Fibroblast of skin of left biceps (primary cell): ENCODE measurements around the gene PRR20G.
"Not testable (repeated sequence)": the region's sequence is repeated elsewhere in the genome, so short reads cannot be mapped to it uniquely, and the experiment has no call there.

Source experiments
- DNase-seq, 2 experiments: peaks; one replicate each; pipeline ENCODE4 v3.0.0-alpha.2; 2013; ENCODE audit warnings: low read depth in 2 of 2

The PRR20G gene

DNA sequence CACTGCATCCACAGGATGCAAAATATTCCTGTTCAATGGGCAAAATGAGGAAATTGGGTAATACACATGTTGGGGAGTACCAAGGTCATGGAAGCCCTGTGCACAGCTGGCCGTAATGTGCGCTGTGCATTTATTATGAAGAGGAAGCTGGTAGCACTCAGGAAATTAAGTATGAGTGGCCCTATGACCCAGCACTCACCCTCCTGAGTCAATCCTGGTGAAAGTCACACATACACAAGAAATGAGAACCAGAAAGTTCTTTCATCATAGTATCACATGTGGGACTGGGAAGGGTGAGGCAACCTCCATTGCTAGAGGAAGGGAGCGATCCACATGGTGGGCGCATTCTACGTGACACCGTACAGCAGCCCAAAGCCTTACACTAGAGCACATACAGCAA is 11.4 kb upstream of the PRR20G start:
- DNase-seq, result no peak

DNA sequence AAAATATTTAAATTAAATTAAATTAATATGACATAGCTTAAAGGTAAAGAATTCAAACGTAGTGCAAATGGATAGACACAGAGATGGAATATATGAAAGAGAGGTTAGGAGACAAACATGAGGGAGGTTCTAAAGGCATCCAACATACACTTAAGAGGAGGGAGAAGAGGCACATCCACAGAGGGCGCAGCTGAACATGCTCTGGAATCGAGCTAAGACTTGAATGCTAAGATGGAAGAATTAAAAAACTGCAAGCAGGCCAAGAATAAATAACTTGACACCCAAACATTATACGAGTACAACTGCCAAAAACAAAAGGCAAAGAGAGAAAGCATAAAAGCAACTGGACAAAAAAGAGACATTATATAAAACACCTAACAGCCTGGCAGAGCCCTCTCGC is 9.1 kb upstream of the PRR20G start:
- no peak for DNase-seq

- DNase-seq, result no peak
Measured at GRCh38 chr3:127296166-127296565, 8.3 kb upstream of the PRR20G start.

DNA sequence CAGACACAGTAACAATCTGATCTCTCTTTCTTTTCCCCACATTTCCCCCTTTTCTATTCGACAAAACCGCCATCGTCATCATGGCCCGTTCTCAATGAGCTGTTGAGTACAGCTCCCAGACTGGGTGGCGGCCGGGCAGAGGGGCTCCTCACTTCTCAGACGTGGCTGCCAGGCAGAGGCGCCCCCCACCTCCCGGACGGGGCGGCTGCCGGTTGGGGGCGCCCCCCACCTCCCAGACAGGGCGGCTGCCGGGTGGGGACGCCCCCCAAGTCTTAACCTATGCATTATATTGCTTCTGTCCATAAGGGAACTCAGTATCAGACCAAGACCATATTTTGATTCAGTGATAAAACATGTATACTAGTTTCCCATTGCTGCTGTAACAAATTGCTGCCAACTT is 5.8 kb upstream of the PRR20G start:
- not testable (repeated sequence) for DNase-seq

- no peak for DNase-seq
Measured at GRCh38 chr3:127291611-127292010, 3.8 kb upstream of the PRR20G start.

DNA sequence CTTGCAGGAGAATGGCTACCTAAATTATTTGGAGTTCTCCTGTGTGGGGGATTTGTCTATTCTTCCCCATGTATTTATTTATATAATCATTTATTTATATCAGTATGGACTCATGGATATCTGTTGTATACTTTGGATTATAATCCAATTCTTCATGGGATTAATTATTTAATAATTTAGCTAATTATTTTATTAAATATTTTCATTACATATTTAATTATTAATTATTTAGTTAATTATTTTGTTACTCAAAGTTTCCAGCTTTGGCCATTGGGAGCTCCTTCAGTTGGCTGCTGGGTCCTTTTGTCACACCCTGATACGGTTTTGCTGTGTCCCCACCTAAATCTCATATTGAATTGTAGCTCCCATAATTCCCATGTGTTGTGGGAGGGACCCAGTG is 3.3 kb upstream of the PRR20G start:
- no peak for DNase-seq

GRCh38 chr3:127289706-127290575 is 2.1 kb upstream of the PRR20G start:
- DNase-seq, result no peak

GRCh38 chr3:127288921-127289705 is 1.3 kb upstream of the PRR20G start:
- DNase-seq, result no peak

- no peak for DNase-seq
Measured at GRCh38 chr3:127288343-127288742, 497 bp upstream of the PRR20G start.

DNA sequence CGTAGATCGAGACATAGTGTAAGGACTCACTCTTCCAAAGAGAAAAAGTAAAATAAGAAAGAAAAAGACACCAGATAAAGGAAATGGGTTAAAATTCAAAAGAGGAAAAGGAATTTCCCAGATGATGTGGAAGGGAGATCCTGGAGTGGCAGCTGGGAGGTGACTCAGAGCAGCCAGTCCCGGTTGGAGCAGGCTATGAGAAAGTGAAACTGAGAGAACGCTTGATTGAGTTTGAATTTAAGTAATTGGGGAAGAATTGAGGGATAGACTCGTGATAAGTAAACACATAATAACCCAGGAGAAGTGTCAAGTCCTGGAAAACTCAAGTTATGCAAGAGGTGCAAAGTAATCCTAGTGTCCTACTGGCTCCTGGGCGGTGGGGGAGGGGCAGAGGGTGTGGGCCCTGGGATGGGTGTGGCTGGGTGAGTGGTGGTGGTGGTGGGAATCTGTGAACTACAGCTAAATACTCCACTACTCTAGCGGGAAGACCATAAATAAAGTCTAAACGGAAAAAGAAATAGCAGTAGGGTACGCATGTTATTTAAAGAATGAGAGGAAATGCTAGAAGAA is 1.2 kb downstream of the PRR20G start:
- DNase-seq, result no peak

- DNase-seq, result no peak
Measured at GRCh38 chr3:127284258-127284657, 3.6 kb downstream of the PRR20G start.

- no peak for DNase-seq
Measured at GRCh38 chr3:127277561-127277960, 10.3 kb downstream of the PRR20G start.

DNA sequence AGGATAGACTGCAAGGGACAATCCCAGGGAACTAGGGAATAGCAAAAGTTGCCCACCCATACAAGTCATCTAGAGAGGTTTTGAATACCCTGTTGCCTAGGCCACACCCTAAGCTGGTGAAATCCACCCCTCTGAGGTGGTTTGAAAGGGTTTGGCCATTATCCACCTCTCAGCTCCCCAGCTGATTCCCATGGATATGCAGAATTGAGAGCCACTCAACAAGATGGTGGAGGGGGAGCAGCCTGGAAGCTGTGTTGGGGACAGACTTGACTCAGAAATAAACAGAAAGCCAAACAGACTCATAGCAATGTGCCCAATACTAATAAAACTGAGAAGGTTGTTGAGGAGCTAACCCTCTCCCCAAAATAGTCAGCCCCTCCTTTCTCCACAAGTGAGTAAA is 10.9 kb downstream of the PRR20G start:
- no peak for DNase-seq

DNA sequence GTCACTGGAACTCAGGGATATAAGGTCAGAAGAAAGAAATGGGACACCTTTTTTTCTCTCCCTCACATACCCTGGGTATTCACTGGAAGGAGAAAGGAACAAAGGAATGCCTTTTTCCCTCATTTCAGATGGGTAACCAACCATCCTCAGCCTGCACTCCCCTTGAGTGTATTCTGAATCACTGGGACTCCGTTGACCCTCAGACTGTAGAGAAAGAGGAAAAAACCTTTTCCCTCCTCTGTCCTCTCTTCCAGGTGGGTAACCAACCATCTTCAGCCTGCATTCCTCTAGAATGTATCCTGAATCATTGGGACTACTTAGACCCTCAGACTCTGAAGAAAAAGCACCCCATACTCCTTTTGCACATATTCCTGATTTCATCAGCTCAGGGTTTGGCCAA is 11.4 kb downstream of the PRR20G start:
- DNase-seq, result no peak

DNA sequence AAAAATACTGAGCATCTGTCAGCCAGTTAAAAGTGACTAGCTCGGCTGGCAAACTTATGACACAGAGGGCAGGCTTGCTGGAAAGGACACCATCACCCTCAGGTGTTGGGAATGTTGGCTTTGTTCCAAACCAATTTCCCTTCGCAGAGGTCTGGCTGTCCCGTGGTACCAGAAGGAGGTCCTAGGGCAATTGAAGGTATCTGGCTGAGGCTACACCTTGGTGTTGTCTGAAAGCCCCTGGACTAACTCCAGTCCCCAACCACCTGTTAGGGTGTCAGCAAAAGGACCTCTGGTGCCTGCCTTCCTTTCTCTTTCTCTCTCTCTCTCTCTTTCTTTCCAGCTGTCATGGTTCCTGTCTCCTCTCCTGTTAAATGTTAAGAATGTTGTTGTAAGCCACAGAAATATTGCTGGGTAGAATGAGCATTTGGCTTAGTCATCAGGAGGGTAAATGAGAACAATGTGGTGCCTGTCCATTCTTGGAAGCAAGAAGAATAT is 12.5 kb downstream of the PRR20G start:
- no peak for DNase-seq

DNA sequence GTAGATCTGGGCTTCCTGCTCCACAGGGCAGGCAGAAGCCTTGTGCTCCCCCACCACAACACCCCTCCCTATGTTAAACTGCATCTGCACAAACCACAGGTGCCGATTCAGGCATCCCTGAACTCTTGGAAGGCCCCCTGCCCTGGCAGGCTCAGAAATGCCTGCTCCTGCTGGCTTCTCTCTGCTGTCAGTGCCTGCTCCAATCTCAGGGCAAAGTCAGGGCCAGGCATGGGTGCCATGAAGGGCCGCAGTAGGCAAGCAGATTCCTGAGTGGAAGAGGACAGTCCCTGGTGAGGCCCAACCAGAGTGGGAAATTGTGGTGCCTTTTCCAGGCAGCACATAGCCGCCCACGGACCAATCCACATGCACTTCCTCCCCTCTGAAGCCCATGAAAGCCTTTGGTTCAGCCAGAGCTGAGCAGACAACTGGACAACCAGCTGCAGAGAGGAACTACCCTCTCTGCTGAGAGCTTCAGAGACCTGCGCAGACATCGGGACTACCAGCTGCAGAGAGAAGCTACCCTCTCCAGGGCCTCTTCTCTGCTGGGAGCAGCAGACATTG is 13.6 kb downstream of the PRR20G start:
- no peak for DNase-seq

DNA sequence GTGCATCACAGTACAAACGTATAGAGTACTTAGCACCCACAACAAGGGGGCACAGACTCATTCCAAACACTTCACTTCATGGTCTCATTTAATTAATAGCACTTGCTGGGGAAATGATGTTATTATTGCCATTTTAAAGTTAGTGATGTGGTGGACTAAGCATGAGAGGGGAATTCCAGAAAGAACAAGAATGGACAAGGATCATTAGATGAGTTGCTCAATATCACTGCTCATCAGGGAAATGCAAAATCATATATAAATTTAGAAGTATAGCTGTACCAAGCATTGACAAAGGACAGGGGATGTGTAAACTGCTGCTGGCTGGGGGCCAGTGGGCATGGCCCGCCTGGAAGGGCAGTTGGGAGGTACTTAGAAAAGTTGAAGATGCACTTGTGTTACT is 14.6 kb downstream of the PRR20G start:
- DNase-seq, result no peak

- DNase-seq, result no peak
Measured at GRCh38 chr3:127266186-127266585, 21.7 kb downstream of the PRR20G start.

DNA sequence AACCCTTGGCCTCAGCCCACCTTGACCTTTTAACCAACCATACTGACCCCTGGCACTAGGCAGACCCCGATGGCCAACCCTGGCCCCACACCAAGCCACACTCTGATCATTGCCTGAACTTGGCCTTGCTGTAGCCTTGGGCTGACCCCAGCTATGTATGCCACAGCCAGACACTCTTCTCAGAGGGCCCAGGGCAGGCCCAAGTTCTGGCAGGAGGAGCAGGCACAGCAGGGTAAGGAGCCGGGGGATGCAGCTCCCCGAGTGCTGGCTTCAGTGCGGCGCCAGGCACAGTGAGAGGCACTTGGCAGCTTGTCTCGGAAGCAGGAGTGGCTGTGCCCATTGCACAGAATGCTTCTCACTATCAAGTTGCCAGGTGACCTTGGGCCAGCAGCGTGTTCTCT is 22.3 kb downstream of the PRR20G start:
- DNase-seq, result no peak

GRCh38 chr3:127264794-127265514 is 22.9 kb downstream of the PRR20G start:
- DNase-seq, result no peak

GRCh38 chr3:127264292-127264691 is 23.6 kb downstream of the PRR20G start:
- DNase-seq, result no peak
